Mesothelial cell of epicardium (in vitro differentiated cells): ENCODE measurements around the gene ALDH3A2. TPM values are rescaled to one million over a fixed set of nuclear protein-coding genes. Genes with fewer than 3 reads are reported as not detected.

Experiments used
- DNase-seq, 2 experiments: peaks; one replicate each; pipeline ENCODE4 v3.0.0; 2021; ENCODE audit warnings: low spot score in 2 of 2; ENCODE audit not compliant: unreplicated experiment in 2 of 2
- H3K27ac Mint-ChIP-seq: 2 replicates; pipeline ENCODE4 v1.8.0; 2021; ENCODE audit warnings: mixed read lengths
- H3K27me3 Mint-ChIP-seq: 2 replicates; pipeline ENCODE4 v1.8.0; 2021; ENCODE audit warnings: low read depth, mixed read lengths
- H3K36me3 Mint-ChIP-seq: 2 replicates; pipeline ENCODE4 v1.8.0; 2021; ENCODE audit warnings: mixed read lengths
- H3K4me1 Mint-ChIP-seq: 2 replicates; pipeline ENCODE4 v1.8.0; 2021; ENCODE audit warnings: mixed read lengths
- H3K4me3 Mint-ChIP-seq: 2 replicates; pipeline ENCODE4 v1.8.0; 2021; ENCODE audit warnings: mild to moderate bottlenecking, moderate library complexity, mixed read lengths
- H3K9me3 Mint-ChIP-seq: 2 replicates; pipeline ENCODE4 v1.8.0; 2021; ENCODE audit warnings: mixed read lengths
- CTCF ChIP-seq: fragments of 200-600 bp; sonication (generic); IDR thresholded peaks from one replicate; pipeline ENCODE4 v1.5.0; 2021; ENCODE audit warnings: antibody characterized with exemption; ENCODE audit not compliant: unreplicated experiment
- total RNA-seq: library from RNA; stranded (reverse); gene quantifications from 3 replicates; pipeline ENCODE4 v1.2.1, GENCODE V29; 2021

Gene ALDH3A2
- total RNA-seq, 1 donor from 2014 or later, result 78.4 TPM

- Mint-ChIP-seq H3K36me3 (no peaks in the 10 kb centered on the region), H3K27ac (no peak overlapping the region), H3K9me3 (no peaks in the 10 kb centered on the region)
Measured at GRCh38 chr17:19717031-19717360, 68.4 kb downstream of the ALDH3A2 start.

GRCh38 chr17:19717411-19717908 lies 68.9 kb downstream of the ALDH3A2 start:
- no peak overlapping the region for H3K27ac Mint-ChIP-seq
- H3K4me1 Mint-ChIP-seq, result peaks cover 5% of the 10 kb centered on the region
- no peaks in the 10 kb centered on the region for H3K27me3 Mint-ChIP-seq
- H3K36me3 Mint-ChIP-seq, result no peaks in the 10 kb centered on the region
- no peak for DNase-seq
- no peaks in the 10 kb centered on the region for H3K9me3 Mint-ChIP-seq
- no peak overlapping the region for H3K4me3 Mint-ChIP-seq
- no peak for TF ChIP-seq CTCF

More at GRCh38 chr17:19717031-19717360, 68.4 kb downstream of the ALDH3A2 start:
- Mint-ChIP-seq H3K4me3 (no peak overlapping the region), H3K27me3 (no peaks in the 10 kb centered on the region), H3K4me1 (peaks cover 5% of the 10 kb centered on the region)
- no peak for TF ChIP-seq CTCF
- DNase-seq, result no peak

GRCh38 chr17:19718041-19718612 lies 69.6 kb downstream of the ALDH3A2 start:
- H3K9me3 Mint-ChIP-seq, result no peaks in the 10 kb centered on the region
- no peak for TF ChIP-seq CTCF
- H3K27me3 Mint-ChIP-seq, result no peaks in the 10 kb centered on the region
- DNase-seq, result no peak
- no peak overlapping the region for H3K4me3 Mint-ChIP-seq
- H3K36me3 Mint-ChIP-seq, result no peaks in the 10 kb centered on the region
- no peak overlapping the region for H3K27ac Mint-ChIP-seq
- peaks cover 5% of the 10 kb centered on the region for H3K4me1 Mint-ChIP-seq

GRCh38 chr17:19718613-19719354 lies 70.2 kb downstream of the ALDH3A2 start:
- no peak for DNase-seq
- Mint-ChIP-seq H3K27ac (no peak overlapping the region), H3K27me3 (no peaks in the 10 kb centered on the region), H3K9me3 (no peaks in the 10 kb centered on the region), H3K4me3 (no peak overlapping the region), H3K4me1 (peaks cover 5% of the 10 kb centered on the region), H3K36me3 (no peaks in the 10 kb centered on the region)
- TF ChIP-seq CTCF, result no peak

- H3K4me3 Mint-ChIP-seq, result no peak overlapping the region
- no peak for DNase-seq
- no peaks in the 10 kb centered on the region for H3K9me3 Mint-ChIP-seq
- peaks cover 5% of the 10 kb centered on the region for H3K4me1 Mint-ChIP-seq
- no peaks in the 10 kb centered on the region for H3K36me3 Mint-ChIP-seq
- no peak overlapping the region for H3K27ac Mint-ChIP-seq
- H3K27me3 Mint-ChIP-seq, result no peaks in the 10 kb centered on the region
- no peak for TF ChIP-seq CTCF
Measured at GRCh38 chr17:19719355-19720209, 71.0 kb downstream of the ALDH3A2 start.
